ENCODE results near the gene ADD3.

DNA sequence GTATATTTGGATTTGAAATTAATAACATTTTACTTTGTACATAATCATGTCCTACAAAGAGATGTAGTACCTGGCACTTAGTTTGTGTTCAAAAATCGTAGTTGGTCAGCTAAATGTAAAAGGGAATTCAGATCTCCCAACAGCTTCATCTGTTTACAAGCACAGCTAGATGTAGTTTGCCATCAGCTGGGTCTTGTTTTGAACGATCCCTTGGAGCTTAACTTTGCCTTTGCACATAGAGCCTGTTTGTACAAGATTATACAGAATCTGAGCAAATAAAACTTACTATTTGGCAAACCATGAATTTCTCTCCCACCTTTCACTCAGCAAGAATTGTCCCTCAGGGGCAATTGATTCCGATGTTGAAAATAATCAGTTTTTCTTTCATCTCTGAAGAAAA, 36.1 kb upstream of the ADD3 start:
- TF ChIP-seq, protein P1, sequence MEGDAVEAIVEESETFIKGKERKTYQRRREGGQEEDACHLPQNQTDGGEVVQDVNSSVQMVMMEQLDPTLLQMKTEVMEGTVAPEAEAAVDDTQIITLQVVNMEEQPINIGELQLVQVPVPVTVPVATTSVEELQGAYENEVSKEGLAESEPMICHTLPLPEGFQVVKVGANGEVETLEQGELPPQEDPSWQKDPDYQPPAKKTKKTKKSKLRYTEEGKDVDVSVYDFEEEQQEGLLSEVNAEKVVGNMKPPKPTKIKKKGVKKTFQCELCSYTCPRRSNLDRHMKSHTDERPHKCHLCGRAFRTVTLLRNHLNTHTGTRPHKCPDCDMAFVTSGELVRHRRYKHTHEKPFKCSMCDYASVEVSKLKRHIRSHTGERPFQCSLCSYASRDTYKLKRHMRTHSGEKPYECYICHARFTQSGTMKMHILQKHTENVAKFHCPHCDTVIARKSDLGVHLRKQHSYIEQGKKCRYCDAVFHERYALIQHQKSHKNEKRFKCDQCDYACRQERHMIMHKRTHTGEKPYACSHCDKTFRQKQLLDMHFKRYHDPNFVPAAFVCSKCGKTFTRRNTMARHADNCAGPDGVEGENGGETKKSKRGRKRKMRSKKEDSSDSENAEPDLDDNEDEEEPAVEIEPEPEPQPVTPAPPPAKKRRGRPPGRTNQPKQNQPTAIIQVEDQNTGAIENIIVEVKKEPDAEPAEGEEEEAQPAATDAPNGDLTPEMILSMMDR (optimal IDR thresholded peaks at IDR 0.05 in 1 of 3, IDR thresholded peaks at IDR 0.05 in 1 of 3, conservative IDR thresholded peaks at IDR 0.05 in 1 of 3; ENCODE audit: extremely low read depth in 1 of 3, insufficient read depth in 2 of 3, low read length in 3 of 3), result no peak
- TF ChIP-seq EZH2 (IDR thresholded peaks at IDR 0.05; ENCODE audit: low read length), result no peak

All from keratinocyte (primary cell).